Kidney capillary endothelial cell (primary cell): Measurements from ENCODE around the gene SULT1C3.

Experiments
- DNase-seq: peaks from one replicate; pipeline ENCODE4 v3.0.0-alpha.2; 2018; ENCODE audit warnings: low spot score

Gene SULT1C3

GRCh38 chr2:108239786-108240185, at the start of gene SULT1C3:
Gene SULT1C3 (plus strand): TSS chr2:108239968. CDS start chr2:108247195, 7,227 bp downstream.
- DNase-seq, result no peak

GRCh38 chr2:108193251-108193650, 46.5 kb upstream of the SULT1C3 start:
- DNase-seq, result no peak

- peak; percentile 33 for DNase-seq
These were observed 45.2 kb upstream of the SULT1C3 start for GRCh38 chr2:108194409-108195132.

- no peak for DNase-seq
These were observed 44.7 kb upstream of the SULT1C3 start for GRCh38 chr2:108195133-108195439.

- DNase-seq, result no peak
These were observed 40.0 kb upstream of the SULT1C3 start for GRCh38 chr2:108199726-108200125.

- DNase-seq, result no peak
These were observed 39.2 kb upstream of the SULT1C3 start for GRCh38 chr2:108200569-108200968.

GRCh38 chr2:108212671-108213070, 27.1 kb upstream of the SULT1C3 start:
- DNase-seq, result no peak

- no peak for DNase-seq
These were observed 24.0 kb upstream of the SULT1C3 start for GRCh38 chr2:108215794-108216211.

GRCh38 chr2:108217211-108217610, 22.6 kb upstream of the SULT1C3 start:
- no peak for DNase-seq

GRCh38 chr2:108219688-108220087, 20.1 kb upstream of the SULT1C3 start:
- DNase-seq, result no peak

- no peak for DNase-seq
These were observed 19.6 kb upstream of the SULT1C3 start for GRCh38 chr2:108220191-108220590.

- DNase-seq, result no peak
These were observed 18.7 kb upstream of the SULT1C3 start for GRCh38 chr2:108220942-108221541.

GRCh38 chr2:108222261-108222660, 17.5 kb upstream of the SULT1C3 start:
- no peak for DNase-seq

GRCh38 chr2:108223573-108223972, 16.2 kb upstream of the SULT1C3 start:
- no peak for DNase-seq

GRCh38 chr2:108224022-108224421, 15.7 kb upstream of the SULT1C3 start:
- no peak for DNase-seq

- no peak for DNase-seq
These were observed 13.2 kb upstream of the SULT1C3 start for GRCh38 chr2:108226564-108226963.

- no peak for DNase-seq
These were observed 11.8 kb upstream of the SULT1C3 start for GRCh38 chr2:108228006-108228405.

- DNase-seq, result no peak
These were observed 11.2 kb upstream of the SULT1C3 start for GRCh38 chr2:108228537-108228936.

- no peak for DNase-seq
These were observed 9.9 kb upstream of the SULT1C3 start for GRCh38 chr2:108229875-108230274.

- no peak for DNase-seq
These were observed 4.2 kb upstream of the SULT1C3 start for GRCh38 chr2:108235577-108235976.

- DNase-seq, result no peak
These were observed 3.0 kb upstream of the SULT1C3 start for GRCh38 chr2:108236676-108237335.

GRCh38 chr2:108240966-108241365, 1.2 kb downstream of the SULT1C3 start:
- no peak for DNase-seq

- DNase-seq, result no peak
These were observed 3.8 kb downstream of the SULT1C3 start for GRCh38 chr2:108243566-108243965.
